HG03457 (cell line): ENCODE results near the gene CENPP.

Experiments
- ATAC-seq: cut with Tn5 transposase; IDR thresholded peaks from one replicate; pipeline ENCODE4 v1.9.1; 2021; ENCODE audit warnings: moderate number of reproducible peaks; ENCODE audit not compliant: unreplicated experiment

CENPP gene

DNA sequence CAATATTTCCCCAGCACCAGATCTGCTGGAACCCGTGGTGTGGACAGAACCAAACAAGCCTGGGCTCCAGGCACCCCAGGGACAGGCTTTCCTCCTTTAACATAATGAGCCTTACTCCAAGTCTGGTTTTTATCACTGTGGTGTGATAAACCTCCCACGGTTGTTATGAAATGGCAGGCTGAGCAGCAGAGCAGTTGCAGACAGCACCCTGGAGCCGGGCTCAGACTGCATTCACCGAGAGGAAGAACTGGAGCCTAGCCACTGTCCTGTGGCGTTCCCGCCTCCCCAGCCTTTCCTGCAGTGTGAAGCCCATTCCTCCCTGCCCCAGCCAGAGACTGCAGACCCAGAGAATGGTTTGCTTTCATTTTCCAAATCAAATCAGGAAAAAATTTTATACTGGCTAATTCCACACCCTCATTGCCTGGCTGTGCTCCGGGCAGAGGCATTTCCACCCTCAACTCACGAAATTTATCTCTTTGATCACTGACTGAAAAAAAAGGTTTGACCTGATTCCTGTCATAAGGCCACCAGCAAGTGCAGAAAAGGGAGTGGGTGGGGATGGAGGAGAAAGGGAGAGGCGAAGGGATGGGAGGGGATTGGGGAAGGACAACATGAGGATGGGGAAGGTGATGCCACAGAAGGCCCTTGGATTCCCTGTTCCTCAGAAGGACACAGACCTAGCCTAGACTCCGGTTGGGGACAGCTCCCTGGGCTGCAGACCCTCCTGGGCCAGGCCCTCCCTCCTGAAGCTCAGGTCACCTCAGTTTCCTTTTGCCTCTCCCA lies 325.3 kb downstream of the CENPP start:
- no peak for ATAC-seq

DNA sequence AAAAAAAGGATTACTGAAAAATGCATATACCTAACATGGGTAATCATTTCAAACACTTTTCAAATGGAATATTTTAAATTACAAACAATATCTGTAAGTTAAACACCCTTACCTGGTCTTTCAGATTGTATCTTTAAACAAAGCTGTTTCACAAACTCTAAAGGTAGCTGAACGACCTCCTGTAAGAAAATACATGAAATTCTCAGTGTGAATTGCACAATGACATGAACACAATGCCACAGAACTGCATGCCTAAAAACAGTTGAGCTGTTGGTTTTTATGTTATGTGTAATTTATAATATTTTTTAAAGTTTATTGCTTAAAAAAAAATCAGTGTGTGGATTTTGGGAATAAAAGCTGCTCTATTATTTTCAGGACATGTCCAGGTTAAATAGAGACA lies 326.7 kb downstream of the CENPP start:
- no peak for ATAC-seq

DNA sequence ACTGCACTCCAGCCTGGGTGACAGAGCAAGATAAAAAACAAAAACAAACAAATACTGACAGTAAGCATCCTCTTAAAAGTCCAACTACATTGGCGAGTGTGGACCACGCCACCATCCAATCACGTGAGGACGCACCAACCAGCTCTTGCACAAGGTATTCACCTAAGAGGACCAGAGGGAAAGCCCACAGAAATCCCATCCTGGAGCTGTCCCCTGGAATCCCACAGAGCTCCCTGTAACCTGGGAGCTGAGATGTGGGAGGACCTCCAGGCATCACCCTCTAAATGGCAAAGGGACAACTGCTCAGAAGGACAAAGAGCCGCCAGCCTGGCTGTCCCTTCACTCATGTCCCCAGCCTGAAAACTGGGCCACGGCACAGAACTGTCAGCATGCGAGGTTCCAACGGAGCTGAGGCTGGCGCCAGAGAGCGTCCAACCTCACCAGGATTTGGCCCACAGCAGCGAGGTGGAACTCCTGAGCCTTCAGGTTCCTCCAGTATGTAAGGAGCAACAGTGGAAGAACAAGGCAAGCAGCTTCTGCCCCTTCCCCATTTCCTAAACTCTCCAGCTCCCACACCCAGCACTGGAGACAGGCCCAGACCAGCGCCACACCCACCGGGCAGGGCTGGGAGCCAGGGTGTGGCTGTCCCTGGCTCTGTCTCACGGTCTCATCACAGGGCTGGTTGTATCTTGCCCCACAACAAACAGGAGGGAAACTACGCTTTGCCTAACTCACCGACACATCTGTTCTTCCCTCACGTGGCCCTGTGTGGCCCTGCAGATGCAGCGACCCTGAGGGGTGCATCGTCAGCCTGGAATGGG lies 328.9 kb downstream of the CENPP start:
- ATAC-seq, result no peak

DNA sequence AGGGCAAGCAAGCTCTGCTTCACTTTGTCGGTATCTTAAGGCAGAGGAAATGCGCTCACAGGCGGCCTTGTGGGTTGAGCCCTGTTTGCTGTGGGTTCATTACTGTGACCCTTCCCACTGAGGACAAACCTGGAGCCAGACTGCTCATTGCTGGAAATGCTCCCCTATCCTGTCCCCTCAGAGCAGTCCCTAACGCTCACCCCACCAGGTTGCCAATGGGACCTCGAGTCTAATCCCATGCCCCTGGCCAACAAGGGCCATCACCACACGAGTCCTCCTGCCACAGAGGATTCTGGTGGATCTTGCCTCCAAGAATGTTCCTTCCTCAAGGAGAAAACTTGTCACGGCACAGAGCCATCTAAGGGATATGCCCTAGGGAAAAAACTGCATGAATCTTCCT lies 329.6 kb downstream of the CENPP start:
- ATAC-seq, result no peak

DNA sequence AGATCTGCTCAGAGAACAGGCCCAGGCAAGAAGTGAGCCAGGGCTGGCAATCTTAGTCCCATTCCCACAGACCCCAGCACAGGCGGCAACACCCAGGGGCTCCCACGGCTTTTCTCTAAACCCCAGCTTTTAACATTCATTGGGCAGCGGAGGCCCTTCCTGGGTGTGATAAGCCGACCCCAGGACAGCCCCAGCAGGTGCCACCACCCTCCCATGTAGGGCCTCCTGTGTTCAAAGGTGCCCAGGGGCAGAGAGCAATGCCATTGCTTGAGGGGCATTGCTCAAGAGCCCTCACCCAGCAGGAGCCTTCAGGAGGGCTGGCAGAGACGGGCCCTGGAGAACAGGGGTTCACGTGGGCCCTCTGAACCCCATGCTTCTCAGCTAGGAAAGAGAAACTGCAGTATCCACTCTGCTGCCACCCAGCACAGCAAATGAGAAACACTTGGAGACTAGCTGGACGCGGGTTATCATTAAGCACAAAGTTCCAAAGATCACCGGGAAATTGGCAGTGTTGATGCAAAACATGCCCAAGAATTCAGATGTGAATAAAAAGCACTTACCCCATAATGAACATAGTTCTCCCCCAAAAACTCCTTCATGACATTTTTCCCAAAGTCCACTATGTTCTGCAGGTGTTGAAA lies 330.3 kb downstream of the CENPP start:
- no peak for ATAC-seq

DNA sequence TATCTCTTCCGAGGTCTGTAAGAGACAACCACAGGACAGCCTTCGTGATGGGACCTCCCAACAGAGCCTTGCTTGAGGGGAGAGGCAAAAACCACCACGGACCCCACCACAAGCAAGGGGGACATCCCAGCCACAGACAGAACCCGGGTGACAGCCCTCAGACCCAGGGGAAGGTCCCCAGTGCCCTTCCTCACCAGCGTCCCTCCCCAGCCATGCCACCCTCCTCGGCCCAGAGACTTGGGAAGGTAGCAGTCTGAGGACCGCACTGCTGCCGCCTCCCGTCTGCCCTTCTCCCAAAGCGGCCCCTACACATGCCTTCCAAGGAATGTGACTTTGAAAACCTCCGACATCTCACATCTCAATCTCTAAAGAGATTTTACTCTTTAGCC lies 330.8 kb downstream of the CENPP start:
- ATAC-seq, result no peak

DNA sequence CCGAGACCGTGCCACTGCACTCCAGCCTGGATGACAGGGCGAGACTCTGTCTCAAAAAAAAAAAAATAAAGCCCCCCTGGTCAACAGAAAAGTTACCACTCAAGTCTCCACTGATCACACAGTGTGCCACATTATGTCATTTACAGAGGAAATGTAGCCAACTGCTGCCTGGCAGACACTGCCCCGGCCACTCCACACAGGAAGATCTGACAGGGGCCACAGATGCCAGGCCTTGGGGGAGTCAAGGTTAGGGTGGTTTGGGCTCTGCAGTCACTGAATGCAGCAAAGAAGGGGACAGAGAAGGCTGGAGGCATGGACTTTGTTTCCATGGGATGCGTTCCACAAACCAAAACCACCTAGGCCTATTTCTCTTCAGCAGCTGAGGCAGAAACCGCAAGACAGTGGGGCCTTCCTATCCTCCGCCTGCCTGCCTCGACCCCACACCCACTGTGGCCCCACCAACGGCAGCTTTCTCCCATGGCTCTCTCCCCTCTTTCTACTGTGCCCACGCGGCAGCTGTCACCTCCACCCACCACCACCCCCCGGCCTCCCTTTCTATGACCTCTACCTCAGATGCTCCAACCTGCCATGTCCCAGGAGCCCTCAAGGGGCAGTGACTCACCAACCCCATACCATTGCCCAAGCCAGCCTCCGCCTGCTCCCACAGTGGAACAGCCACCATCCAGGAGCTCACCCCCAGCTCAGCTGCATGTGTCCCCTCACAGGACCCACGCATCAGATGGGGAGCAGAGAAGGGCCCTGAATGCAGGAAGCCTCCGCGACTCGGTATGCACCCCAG lies 331.7 kb downstream of the CENPP start:
- no peak for ATAC-seq

DNA sequence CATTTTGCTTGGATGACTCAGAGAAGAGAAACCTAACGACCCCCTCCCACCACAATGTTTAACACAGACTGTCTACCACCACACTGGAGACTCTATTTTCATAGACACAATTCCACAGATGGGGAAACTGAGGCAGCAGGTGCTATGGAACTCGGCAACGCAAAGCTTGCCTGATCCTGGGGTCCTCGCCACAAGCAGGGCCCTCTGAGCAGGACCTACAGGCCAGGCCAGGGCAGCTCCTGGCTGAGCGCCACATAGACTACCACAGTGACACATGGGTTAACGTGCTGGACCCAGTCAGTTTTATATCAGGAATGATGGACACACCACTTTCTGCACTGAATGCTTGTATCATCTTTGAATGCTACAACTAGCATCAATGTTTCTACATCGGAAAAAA lies 332.4 kb downstream of the CENPP start:
- no peak for ATAC-seq

DNA sequence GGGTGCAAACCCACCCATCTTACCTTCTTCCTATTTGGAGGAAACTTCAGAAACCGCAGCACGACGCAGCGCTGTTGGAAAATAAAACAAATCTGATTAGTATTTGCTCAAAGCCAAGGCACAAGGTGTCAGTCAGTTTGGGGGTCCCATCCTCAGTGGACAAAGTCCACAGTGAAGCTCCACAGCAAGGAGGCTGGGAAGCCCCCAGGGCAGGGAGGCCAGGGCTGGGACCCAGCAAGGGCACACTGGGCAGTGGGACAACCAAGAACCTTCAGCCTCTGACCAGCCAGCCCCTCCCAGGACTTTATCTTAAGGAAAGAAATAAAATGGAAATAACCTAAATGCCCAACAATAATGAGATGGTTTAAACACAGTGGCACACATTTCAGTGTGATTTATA lies 332.9 kb downstream of the CENPP start:
- ATAC-seq, result no peak

DNA sequence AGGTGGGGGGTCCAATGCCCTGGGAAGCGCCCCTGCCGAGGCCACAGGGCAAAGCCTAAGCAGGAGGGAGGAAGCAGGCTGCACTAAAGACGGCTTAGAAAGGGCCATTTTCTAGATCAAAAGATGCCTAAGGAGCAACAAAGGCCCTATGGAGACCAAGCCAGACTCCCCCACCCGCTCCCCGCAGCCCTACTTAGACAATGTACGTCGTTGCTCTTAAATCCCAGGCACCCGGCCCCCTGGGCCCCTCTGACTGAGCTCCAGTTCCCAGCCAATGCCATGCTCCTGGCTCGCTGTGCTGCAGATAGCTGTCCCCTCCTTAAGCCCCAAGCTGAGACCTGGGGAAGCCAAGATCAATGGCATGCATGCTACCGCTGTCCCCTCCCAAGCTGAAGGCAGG lies 333.8 kb downstream of the CENPP start:
- no peak for ATAC-seq

DNA sequence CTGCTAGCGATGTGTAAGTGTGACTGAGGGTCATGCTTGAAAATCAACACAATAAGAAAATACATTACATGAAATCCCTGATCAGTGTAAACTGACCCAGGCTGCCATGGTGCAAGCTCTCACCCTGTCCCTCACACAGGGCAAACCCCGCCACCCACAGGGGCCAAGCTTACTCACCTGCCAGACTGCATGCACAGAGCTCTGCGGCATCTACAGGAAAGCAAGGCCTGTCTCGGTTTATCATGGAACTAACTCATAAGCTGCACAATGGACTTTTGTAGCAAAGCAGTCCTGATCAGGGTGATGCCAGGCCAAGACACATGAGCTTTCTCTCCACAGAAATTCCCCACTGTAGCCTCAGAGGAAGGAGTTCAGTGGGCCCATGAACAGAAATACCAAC lies 334.5 kb downstream of the CENPP start:
- no peak for ATAC-seq

DNA sequence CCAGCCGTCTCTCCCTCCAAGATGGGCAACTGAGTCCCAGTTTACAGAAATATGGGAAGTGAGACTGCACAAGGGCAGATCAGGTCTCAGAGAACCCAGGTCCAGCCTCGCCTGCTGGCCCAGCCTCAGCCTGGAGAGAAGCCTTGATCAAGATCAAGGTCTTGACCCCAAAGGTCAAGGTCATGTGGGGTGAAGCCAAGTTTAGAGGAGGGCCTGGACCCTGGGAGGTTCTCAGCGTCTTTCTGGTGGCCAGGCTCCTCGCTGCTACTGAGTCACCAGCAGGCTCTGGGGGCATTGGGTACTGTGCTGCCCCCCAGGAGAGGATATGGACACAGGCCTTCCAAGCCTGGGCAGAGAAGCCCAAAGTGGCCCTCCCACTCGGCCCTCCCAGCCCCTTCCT lies 335.4 kb downstream of the CENPP start:
- no peak for ATAC-seq

DNA sequence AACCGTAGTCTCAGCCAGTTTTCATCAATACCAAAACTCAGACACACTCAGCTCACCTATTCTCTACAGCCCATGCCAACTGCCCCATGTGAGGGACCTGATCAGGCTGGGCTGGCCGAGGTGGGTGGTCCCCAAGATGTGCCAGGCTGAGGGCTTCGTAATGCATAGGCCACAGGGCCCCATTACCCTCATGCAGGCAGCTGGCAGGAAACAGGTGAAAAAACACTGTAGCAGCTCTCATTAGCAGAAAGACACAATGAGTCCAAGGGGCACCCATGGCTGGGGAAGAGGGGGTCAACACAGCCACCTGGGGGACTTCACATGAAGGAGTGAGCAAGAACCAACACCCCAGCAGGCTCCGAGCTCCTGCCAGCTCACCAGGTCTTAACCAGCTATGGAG lies 336.0 kb downstream of the CENPP start:
- no peak for ATAC-seq

DNA sequence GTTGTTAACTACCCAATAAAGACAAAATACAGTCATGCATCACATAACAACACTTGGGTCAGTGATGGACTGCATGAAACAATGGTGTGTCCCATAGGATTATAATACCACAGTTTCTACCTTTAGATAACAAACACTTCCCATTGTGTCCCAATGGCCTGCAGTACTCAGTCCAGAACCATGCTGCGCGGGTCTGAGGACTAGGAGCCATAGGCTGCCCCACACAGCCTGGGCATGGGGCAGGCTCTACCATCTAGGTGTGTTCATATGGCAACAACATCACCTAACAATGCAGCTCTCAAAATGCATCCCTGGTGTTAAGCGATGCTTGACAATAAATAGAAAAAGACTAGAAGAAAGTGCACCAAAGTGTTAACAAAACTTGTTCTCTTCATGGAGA lies 337.4 kb downstream of the CENPP start:
- ATAC-seq, result no peak

DNA sequence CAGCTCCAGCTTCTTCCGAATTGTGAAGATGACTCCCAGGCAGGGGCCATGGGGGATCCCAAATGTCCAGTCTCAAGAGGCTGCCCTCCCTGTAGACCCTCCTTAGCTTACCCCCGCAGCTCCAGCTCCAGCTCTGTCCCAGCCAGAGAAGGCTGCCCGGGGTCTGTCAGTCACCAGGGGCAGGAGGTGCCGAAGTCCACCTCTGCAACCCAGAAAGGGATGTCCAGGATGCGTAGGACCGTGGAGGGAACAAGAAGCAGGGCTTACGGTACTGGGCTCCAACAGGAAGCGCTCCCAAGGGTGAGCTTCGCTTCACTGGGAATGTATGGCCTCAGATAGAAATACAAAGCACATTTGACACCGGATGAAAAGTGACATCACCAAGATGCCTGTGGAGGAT lies 338.2 kb downstream of the CENPP start:
- no peak for ATAC-seq

DNA sequence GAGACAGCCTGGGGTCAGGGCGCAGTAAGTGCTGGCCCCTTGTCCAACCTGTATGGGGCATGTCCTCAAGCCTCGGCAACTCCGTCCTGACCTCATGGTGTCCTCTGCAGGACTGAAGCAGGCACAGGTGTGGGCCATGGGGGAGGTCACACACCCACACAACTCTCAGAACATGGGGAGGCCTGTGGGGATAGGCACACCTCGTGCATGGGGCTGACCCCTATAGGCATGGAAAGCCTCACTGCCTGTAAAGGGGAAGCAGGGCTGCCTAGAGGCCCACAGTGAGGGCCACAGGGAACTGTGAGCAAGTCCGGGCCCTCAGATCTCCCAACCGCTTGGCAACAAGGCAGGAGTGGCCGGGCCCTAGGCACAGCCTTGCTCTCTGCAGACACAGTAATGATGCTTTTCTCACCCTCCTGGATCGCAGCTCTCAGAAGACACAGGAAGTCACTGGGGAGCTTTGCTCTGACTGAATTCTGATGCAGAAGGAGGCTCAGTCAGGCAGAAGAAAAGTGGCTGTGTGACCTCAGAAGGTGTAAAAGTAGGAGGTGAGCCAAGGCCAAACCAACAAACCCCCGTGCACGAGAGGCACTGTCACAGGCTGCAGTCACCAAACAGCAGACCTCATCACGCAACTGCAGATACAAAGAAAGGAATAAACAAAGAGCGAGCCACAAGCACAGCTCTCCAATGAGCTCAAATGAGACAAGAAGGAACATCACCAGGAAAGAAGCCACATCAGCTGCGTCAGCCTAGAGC lies 338.8 kb downstream of the CENPP start:
- ATAC-seq, result no peak

DNA sequence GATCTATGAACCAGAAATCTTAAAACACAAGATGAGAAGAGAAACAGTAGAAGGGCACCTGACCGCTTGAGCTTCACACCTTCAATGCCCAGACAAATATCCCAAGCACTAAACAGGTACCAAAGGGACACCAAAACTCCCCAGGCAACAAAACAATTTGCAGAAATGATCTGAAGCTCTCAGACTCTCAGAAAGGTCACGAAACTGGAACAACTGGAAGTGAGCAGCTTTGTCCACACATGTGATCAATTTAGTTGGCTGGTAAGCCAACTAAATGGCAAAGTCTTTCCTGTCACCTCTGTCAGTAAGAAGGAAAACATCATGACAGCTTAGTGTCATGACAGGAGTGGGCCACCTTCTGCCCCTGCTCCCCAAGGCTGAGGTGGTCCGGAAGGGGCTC lies 340.1 kb downstream of the CENPP start:
- ATAC-seq, result no peak

DNA sequence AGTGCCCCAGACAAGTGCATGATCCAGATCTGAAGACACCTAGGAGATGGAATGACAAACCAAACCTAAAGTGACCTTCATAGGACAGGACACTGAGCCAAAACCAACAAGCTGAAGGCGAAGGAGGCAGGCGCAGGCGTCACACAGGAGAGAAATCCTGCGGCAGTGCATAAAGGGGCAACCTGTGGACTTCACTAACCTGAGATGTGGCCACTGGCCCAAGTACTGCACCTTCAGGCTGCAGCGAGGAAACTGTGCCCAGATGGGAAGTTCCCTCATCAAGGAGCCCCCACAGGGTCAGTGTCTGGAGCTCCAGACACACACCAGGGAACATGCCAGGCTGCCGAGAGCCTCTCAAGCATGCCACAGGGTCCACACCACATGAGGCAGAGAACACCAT lies 340.5 kb downstream of the CENPP start:
- ATAC-seq, result no peak

DNA sequence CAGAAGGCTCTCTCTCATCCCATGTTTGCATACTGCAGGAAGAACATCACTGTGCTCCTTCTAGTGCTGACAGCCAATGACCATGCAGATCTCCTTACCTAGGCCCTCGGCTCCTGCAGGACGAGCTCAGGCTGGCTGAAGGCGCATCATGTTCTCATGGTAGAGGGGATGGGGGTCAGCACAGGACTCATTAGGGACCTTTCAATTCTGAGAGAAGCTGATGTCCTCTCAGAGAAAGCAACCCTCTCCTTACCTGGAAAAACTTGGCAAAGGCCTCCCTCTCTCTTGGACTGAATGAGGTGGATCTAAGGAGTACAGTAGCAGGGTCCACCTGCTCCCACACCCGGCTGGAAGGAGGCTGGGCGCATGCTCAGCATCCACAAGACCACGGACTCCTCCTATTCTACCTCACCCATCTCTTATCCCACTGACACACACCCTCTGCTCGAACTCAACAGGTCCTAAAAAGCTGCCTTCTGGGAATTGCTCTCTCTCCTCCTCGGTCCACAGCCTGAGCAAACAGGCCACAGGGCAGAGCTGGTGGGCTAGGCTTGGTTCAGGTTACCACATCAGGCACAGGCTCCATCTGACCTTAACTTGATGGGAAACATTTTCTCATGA lies 341.3 kb downstream of the CENPP start:
- ATAC-seq, result no peak
